Mesenchymal stem cell (in vitro differentiated cells and primary cell): ENCODE data around the gene MAJIN.
A peak's percentile ranks its signal among the peaks of the same experiment; 100 is the strongest.

Experiments used
- DNase-seq: peaks from one replicate; pipeline ENCODE4 v3.0.0-alpha.2; 2013
- H2AFZ ChIP-seq: one replicate; pipeline ENCODE4 v1.6.1; 2013; ENCODE audit warnings: low read depth, mild to moderate bottlenecking, control low read depth, inconsistent platforms, low read length, moderate library complexity
- H2AK5ac ChIP-seq: 2 replicates; pipeline ENCODE4 v1.6.1; 2013; ENCODE audit warnings: low read length, moderate library complexity, mild to moderate bottlenecking, inconsistent platforms; ENCODE audit not compliant: severe bottlenecking
- H2BK120ac ChIP-seq: one replicate; pipeline ENCODE4 v1.6.1; 2013; ENCODE audit warnings: low read depth, mild to moderate bottlenecking, inconsistent platforms, low read length, moderate library complexity
- H2BK12ac ChIP-seq, 2 experiments: one replicate each; pipeline ENCODE4 v1.6.1; 2013; ENCODE audit warnings: inconsistent platforms in 2 of 2, low read length in 2 of 2, mild to moderate bottlenecking in 2 of 2, moderate library complexity in 2 of 2, control low read depth in 1 of 2
- H2BK15ac ChIP-seq: one replicate; pipeline ENCODE4 v1.6.1; 2013; ENCODE audit warnings: mild to moderate bottlenecking, low read depth, inconsistent platforms; ENCODE audit not compliant: poor library complexity, severe bottlenecking
- H2BK5ac ChIP-seq: 2 replicates; pipeline ENCODE4 v1.6.1; 2013; ENCODE audit warnings: low read depth, mild to moderate bottlenecking, low read length, control low read depth, inconsistent platforms; ENCODE audit not compliant: poor library complexity, severe bottlenecking
- H3K14ac ChIP-seq, 2 experiments: one replicate each; pipeline ENCODE4 v1.6.1; 2013; ENCODE audit warnings: inconsistent platforms in 2 of 2, low read length in 2 of 2, control low read depth in 1 of 2, mild to moderate bottlenecking in 1 of 2, moderate library complexity in 1 of 2
- H3K18ac ChIP-seq, 2 experiments: one replicate each; pipeline ENCODE4 v1.6.1; 2013; ENCODE audit warnings: inconsistent platforms in 2 of 2, low read length in 2 of 2, control low read depth in 1 of 2, low read depth in 1 of 2, mild to moderate bottlenecking in 1 of 2
- H3K23ac ChIP-seq, 2 experiments: one replicate each; pipeline ENCODE4 v1.6.1; 2013; ENCODE audit warnings: inconsistent platforms in 2 of 2, low read length in 2 of 2, mild to moderate bottlenecking in 2 of 2, moderate library complexity in 2 of 2, control low read depth in 1 of 2
- H3K27ac ChIP-seq: 2 replicates; pipeline ENCODE4 v1.5.1; 2013; ENCODE audit warnings: mild to moderate bottlenecking, moderate library complexity, low read length, control low read depth, inconsistent platforms; ENCODE audit not compliant: poor library complexity, severe bottlenecking
- H3K27me3 ChIP-seq, 2 experiments: 2 replicates each; pipeline versions ENCODE4 v1.6.1 to v1.7.0; 2013; ENCODE audit warnings: low read length in 2 of 2, mild to moderate bottlenecking in 2 of 2, moderate library complexity in 2 of 2, control low read depth in 1 of 2, inconsistent platforms in 1 of 2; ENCODE audit not compliant: control insufficient read depth in 1 of 2, insufficient read depth in 1 of 2
- H3K36me3 ChIP-seq, 2 experiments: 2 replicates each; pipeline versions ENCODE4 v1.6.1 to v1.7.0; 2013; ENCODE audit warnings: low read length in 2 of 2, control low read depth in 1 of 2, inconsistent platforms in 1 of 2, low read depth in 1 of 2, mild to moderate bottlenecking in 1 of 2; ENCODE audit not compliant: insufficient read depth in 2 of 2, control insufficient read depth in 1 of 2
- H3K4ac ChIP-seq, 2 experiments: one replicate each; pipeline ENCODE4 v1.6.1; 2013; ENCODE audit warnings: inconsistent platforms in 2 of 2, low read length in 2 of 2, mild to moderate bottlenecking in 2 of 2, moderate library complexity in 2 of 2, control low read depth in 1 of 2, low read depth in 1 of 2
- H3K4me1 ChIP-seq: 2 replicates; pipeline ENCODE4 v1.6.1; 2013; ENCODE audit warnings: low read depth, low read length, control low read depth; ENCODE audit not compliant: control insufficient read depth, insufficient read depth
- H3K4me2 ChIP-seq: 2 replicates; pipeline ENCODE4 v1.6.1; 2013; ENCODE audit warnings: low read length, mild to moderate bottlenecking, inconsistent platforms; ENCODE audit not compliant: poor library complexity, severe bottlenecking
- H3K4me3 ChIP-seq, 2 experiments: 2 replicates each; pipeline versions ENCODE4 v1.5.1 to v1.7.0; 2013; ENCODE audit warnings: low read length in 2 of 2, mild to moderate bottlenecking in 2 of 2, control low read depth in 1 of 2, low read depth in 1 of 2; ENCODE audit not compliant: insufficient read depth in 1 of 2
- H3K79me1 ChIP-seq: replicated peaks from 2 replicates; pipeline ENCODE4 v1.6.1; 2013; ENCODE audit warnings: mild to moderate bottlenecking, control low read depth, low read length, inconsistent platforms; ENCODE audit not compliant: poor library complexity, severe bottlenecking
- H3K9ac ChIP-seq: 2 replicates; pipeline ENCODE4 v1.7.0; 2013; ENCODE audit warnings: mild to moderate bottlenecking, low read length, moderate library complexity
- H3K9me3 ChIP-seq: 2 replicates; pipeline ENCODE4 v1.7.0; 2013; ENCODE audit warnings: mild to moderate bottlenecking, low read length; ENCODE audit not compliant: control insufficient read depth
- H4K8ac ChIP-seq: one replicate; pipeline ENCODE4 v1.6.1; 2013; ENCODE audit warnings: inconsistent platforms, mild to moderate bottlenecking, low read length, moderate library complexity
- H4K91ac ChIP-seq: one replicate; pipeline ENCODE4 v1.6.1; 2013; ENCODE audit warnings: mild to moderate bottlenecking, low read length, inconsistent platforms
- WGBS: methylation state at CpG from one replicate; pipeline ENCODE4 v1.1.7; 2013; ENCODE audit warnings: mixed read lengths; 5-methylcytosine and 5-hydroxymethylcytosine counted together

MAJIN gene

GRCh38 chr11:64998141-64998540 lies 26.2 kb upstream of the MAJIN start:
- H3K4ac ChIP-seq = no peak overlapping the region
- no peak overlapping the region for H2BK12ac ChIP-seq
- H3K4me3 ChIP-seq = no peak overlapping the region
- no peak overlapping the region for H2BK120ac ChIP-seq
- H3K9me3 ChIP-seq = no peaks in the 10 kb centered on the region
- no peak overlapping the region for H4K91ac ChIP-seq
- H2AFZ ChIP-seq = no peak overlapping the region
- H3K27ac ChIP-seq = no peak overlapping the region
- H3K14ac ChIP-seq = no peak overlapping the region
- no peaks in the 10 kb centered on the region for H3K79me1 ChIP-seq
- peaks cover 5 to 7% of the 10 kb centered on the region in 2 experiments for H3K27me3 ChIP-seq
- no peak overlapping the region for H3K23ac ChIP-seq
- no peak overlapping the region for H2AK5ac ChIP-seq
- H3K4me1 ChIP-seq = peaks cover 14% of the 10 kb centered on the region
- no peak overlapping the region for H3K18ac ChIP-seq
- H2BK15ac ChIP-seq = no peak overlapping the region
- DNase-seq = no peak
- H2BK5ac ChIP-seq = no peak overlapping the region
- H3K9ac ChIP-seq = no peak overlapping the region
- H3K4me2 ChIP-seq = no peak overlapping the region
- 80% methylated on average over 1 of the region's 1 CpG for WGBS
- no peak overlapping the region for H4K8ac ChIP-seq
- H3K36me3 ChIP-seq = no peaks in the 10 kb centered on the region

- 32% methylated on average over 9 of the region's 9 CpGs for WGBS
- H3K4me3 ChIP-seq = no peak within 1 kb of the TSS
These were observed 24.9 kb upstream of the MAJIN start, which contains the start of gene BATF2 for GRCh38 chr11:64996710-64997380. Gene BATF2, minus strand, starts transcription at chr11:64996971. Its CDS starts 57 bp downstream, at chr11:64996914.

GRCh38 chr11:64996327-64996709 lies 24.4 kb upstream of the MAJIN start:
- H4K8ac ChIP-seq = peak overlapping the region; percentile 81
- 76% methylated on average over 11 of the region's 11 CpGs for WGBS
- H3K79me1 ChIP-seq = no peaks in the 10 kb centered on the region
- H3K27me3 ChIP-seq = peaks cover 5 to 7% of the 10 kb centered on the region in 2 experiments
- peak overlapping the region; percentile 75 to 83 for H3K18ac ChIP-seq
- H3K14ac ChIP-seq = no peak overlapping the region
- peaks cover 14% of the 10 kb centered on the region for H3K4me1 ChIP-seq
- H3K4me2 ChIP-seq = no peak overlapping the region
- H3K9ac ChIP-seq = no peak overlapping the region
- no peak overlapping the region for H3K4me3 ChIP-seq
- H3K4ac ChIP-seq = peak overlapping the region; percentile 35 to 85
- DNase-seq = no peak
- no peak overlapping the region for H2BK5ac ChIP-seq
- no peaks in the 10 kb centered on the region for H3K9me3 ChIP-seq
- H4K91ac ChIP-seq = peak overlapping the region; percentile 54
- no peaks in the 10 kb centered on the region for H3K36me3 ChIP-seq
- H2AFZ ChIP-seq = peak overlapping the region; percentile 60
- H3K23ac ChIP-seq = no peak overlapping the region
- peak overlapping the region; percentile 57 for H2BK120ac ChIP-seq
- H2BK15ac ChIP-seq = peak overlapping the region; percentile 37
- peak overlapping the region; percentile 29 to 53 for H2BK12ac ChIP-seq
- no peak overlapping the region for H2AK5ac ChIP-seq
- no peak overlapping the region for H3K27ac ChIP-seq

More at GRCh38 chr11:64996710-64997380, 24.9 kb upstream of the MAJIN start, which contains the start of gene BATF2:
- Histone ChIP-seq H2BK120ac (peak within 1 kb of the TSS; percentile 57), H3K14ac (no peak within 1 kb of the TSS), H3K9me3 (no peaks in the 10 kb centered on the region), H2AK5ac (no peak within 1 kb of the TSS), H3K4ac (peak within 1 kb of the TSS; percentile 35 to 85), H3K36me3 (no peaks in the 10 kb centered on the region), H3K27me3 (peaks cover 5 to 7% of the 10 kb centered on the region in 2 experiments), H2BK12ac (peak within 1 kb of the TSS; percentile 53 to 54), H3K4me2 (no peak within 1 kb of the TSS), H2BK5ac (no peak within 1 kb of the TSS), H3K4me1 (peaks cover 14% of the 10 kb centered on the region), H2AFZ (peak within 1 kb of the TSS; percentile 60), H3K79me1 (no peaks in the 10 kb centered on the region), H4K91ac (peak within 1 kb of the TSS; percentile 54), H3K23ac (no peak within 1 kb of the TSS), H3K18ac (peak within 1 kb of the TSS; percentile 75 to 83), H2BK15ac (peak within 1 kb of the TSS; percentile 37), H4K8ac (peak within 1 kb of the TSS; percentile 81), H3K9ac (no peak within 1 kb of the TSS), H3K27ac (no peak within 1 kb of the TSS)
- DNase-seq = peak; percentile 91

- WGBS = 92% methylated on average over 7 of the region's 7 CpGs
- H3K36me3 ChIP-seq = no peaks in the 10 kb centered on the region
These were observed 22.4 kb upstream of the MAJIN start for GRCh38 chr11:64994318-64994717.

More at GRCh38 chr11:64994318-64994717, 22.4 kb upstream of the MAJIN start:
- Histone ChIP-seq H2BK12ac (no peak overlapping the region), H3K27me3 (peaks cover 7 to 11% of the 10 kb centered on the region in 2 experiments), H2BK5ac (no peak overlapping the region), H3K4ac (no peak overlapping the region), H4K8ac (no peak overlapping the region), H3K18ac (no peak overlapping the region), H3K14ac (no peak overlapping the region), H3K4me2 (no peak overlapping the region), H3K4me3 (no peak overlapping the region), H2BK120ac (no peak overlapping the region), H3K27ac (no peak overlapping the region), H2AFZ (no peak overlapping the region), H3K23ac (no peak overlapping the region), H2BK15ac (no peak overlapping the region), H2AK5ac (no peak overlapping the region), H3K9ac (no peak overlapping the region), H3K79me1 (no peaks in the 10 kb centered on the region), H4K91ac (no peak overlapping the region), H3K9me3 (no peaks in the 10 kb centered on the region), H3K4me1 (peaks cover 15% of the 10 kb centered on the region)
- DNase-seq = no peak
